Stimulated activated CD8-positive, alpha-beta memory T cell treated with anti-CD3 and anti-CD28 coated beads, Interleukin-2, amount 100 ng/mL, for 1 hour (primary cell): ENCODE data around the gene CD247.

Experiments
- DNase-seq, 2 donors: peaks; one replicate each; pipeline ENCODE4 v3.0.0-alpha.2; 2020; ENCODE audit warnings: low read depth in 2 of 2

Gene CD247

GRCh38 chr1:167512046-167512654 lies 6.2 kb downstream of the CD247 start:
- no peak for DNase-seq

GRCh38 chr1:167511374-167511986 lies 6.8 kb downstream of the CD247 start:
- DNase-seq, result no peak

GRCh38 chr1:167510881-167511280 lies 7.4 kb downstream of the CD247 start:
- DNase-seq, result no peak

- DNase-seq, result no peak
Measured at GRCh38 chr1:167510244-167510643, 8.1 kb downstream of the CD247 start.

GRCh38 chr1:167509587-167509986 lies 8.7 kb downstream of the CD247 start:
- DNase-seq, result no peak

- DNase-seq, result no peak
Measured at GRCh38 chr1:167507719-167508118, 10.6 kb downstream of the CD247 start.

- no peak for DNase-seq
Measured at GRCh38 chr1:167504467-167504827, 13.9 kb downstream of the CD247 start.

- DNase-seq, result no peak
Measured at GRCh38 chr1:167503626-167504466, 14.5 kb downstream of the CD247 start.

- no peak for DNase-seq
Measured at GRCh38 chr1:167502719-167503462, 15.4 kb downstream of the CD247 start.

- no peak for DNase-seq
Measured at GRCh38 chr1:167502192-167502551, 16.2 kb downstream of the CD247 start.

- DNase-seq, result no peak
Measured at GRCh38 chr1:167501515-167502191, 16.7 kb downstream of the CD247 start.

GRCh38 chr1:167500283-167500860 lies 18.0 kb downstream of the CD247 start:
- DNase-seq, result no peak

- no peak for DNase-seq
Measured at GRCh38 chr1:167499664-167500101, 18.6 kb downstream of the CD247 start.

- DNase-seq, result no peak
Measured at GRCh38 chr1:167499106-167499505, 19.2 kb downstream of the CD247 start.

- no peak for DNase-seq
Measured at GRCh38 chr1:167496797-167497619, 21.3 kb downstream of the CD247 start.

GRCh38 chr1:167493372-167493771 lies 25.0 kb downstream of the CD247 start:
- DNase-seq, result no peak

GRCh38 chr1:167492481-167492910 lies 25.8 kb downstream of the CD247 start:
- DNase-seq, result no peak

GRCh38 chr1:167491586-167492461 lies 26.5 kb downstream of the CD247 start:
- DNase-seq, result no peak

- no peak for DNase-seq
Measured at GRCh38 chr1:167490765-167491164, 27.6 kb downstream of the CD247 start.
